Muscle of arm (tissue), 12 donors: ENCODE results near the gene LVRN. TPM values are rescaled to one million over a fixed set of nuclear protein-coding genes. Genes with fewer than 3 reads are reported as not detected.

Experiments
- DNase-seq: peaks from one replicate; pipeline ENCODE4 v3.0.0-alpha.2; 2013
- polyA plus RNA-seq, 12 donors: library from polyadenylated mRNA; unstranded; fragments of 120-200 nt; gene quantifications; one replicate each; pipeline ENCODE4 v1.2.1, GENCODE V29; 2013; ENCODE audit not compliant: insufficient read length in 12 of 12

LVRN gene
- polyA plus RNA-seq, 12 donors, result 2.7 to 16.2 (median 5.5) TPM; not detected in 1

DNA sequence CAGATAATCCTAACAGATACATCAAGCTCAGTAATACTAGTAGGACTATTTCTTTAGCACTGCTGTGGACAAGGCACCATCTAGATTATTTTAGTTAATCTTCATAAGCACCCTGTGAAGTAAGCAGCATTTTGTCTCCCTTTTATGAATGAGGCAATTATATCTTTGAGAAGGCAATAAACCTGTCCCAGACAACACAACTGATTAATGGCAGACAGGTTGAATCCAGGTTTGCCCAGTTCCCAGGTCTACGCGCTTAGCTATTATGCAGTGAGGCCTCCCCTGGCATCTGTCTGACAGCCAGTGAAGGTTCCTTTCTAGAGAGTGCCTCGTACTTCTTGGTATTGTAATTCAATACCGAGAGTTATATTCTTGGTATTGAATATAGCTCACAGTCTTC lies 9.7 kb upstream of the LVRN start:
- no peak for DNase-seq

DNA sequence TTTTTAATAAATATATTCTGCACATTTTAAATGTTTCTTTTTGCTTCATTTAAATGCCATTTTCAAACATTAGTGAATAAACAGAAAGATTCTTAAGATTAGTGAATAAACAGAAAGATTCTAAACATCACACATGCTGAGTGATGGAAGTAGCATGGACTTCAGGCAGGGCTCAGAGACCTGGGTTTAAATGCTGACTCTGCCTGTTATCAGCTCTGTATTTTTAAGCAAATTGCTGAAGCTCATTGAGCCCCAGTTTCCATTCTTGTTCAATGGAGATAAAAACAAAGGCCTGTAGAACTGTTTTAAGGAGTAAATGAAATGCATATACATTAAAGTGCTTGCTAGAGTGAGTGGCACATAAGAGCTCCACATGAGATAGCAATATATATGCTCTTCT lies 8.1 kb upstream of the LVRN start:
- DNase-seq, result no peak

DNA sequence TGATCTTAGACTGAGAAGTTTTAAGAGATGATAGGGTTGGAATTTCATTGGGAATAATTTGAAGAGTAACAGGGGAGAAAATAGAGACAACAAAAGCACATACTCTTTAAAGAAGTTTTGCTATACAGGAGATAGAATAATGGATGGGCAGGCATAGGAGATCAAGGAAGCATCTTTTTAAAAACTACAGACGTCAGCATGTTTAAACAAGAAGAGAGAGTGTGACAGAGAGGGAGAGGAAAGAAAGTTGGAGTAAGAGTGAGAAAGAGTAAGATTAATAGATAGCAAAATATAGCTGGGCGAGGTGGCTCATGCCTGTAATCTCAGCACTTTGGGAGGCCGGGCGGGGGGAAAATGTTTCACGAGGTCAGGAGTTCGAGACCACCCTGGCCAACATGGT lies 5.3 kb upstream of the LVRN start:
- DNase-seq, result no peak

DNA sequence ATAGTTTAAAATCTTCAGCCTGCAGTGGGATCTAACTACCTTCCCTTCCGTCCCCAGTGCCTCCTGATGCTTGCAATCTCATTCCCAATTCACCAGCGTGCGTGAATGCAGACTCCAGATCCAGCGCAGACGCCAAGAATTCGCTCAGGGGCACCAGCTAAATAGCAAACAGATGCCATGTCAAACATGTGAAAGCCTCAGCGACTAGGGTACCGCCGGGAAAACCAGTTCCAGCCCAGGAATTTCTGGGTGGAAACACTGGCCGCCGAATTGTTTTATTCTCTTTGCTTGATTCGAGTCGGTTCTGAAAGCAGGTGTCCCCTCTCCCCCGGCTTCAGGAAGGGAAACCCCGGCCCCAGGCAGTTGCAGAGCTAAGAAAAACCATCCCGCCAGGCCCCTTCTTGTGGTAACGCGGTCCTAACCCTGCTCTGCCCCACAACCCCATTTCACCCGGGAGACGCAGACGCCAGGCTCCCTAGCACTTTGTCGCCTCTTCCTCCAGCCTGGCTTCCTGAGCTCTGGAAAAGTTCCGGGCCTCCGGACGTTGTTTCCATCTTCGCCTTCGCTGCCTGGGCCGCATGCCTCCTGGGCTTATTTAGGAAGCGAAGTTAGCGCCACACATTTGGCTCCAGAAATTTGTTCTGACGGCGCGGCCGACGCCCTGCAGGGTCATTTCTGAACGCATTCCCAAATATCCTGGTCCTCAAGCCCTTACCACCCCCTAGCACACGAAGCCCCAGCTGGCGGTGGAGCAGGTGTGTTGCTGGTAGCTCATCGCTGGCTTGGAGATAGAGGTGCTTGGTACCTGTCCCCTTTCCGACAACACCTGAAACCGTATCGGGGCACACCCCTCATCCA lies 665 bp upstream of the LVRN start:
- no peak for DNase-seq

DNA sequence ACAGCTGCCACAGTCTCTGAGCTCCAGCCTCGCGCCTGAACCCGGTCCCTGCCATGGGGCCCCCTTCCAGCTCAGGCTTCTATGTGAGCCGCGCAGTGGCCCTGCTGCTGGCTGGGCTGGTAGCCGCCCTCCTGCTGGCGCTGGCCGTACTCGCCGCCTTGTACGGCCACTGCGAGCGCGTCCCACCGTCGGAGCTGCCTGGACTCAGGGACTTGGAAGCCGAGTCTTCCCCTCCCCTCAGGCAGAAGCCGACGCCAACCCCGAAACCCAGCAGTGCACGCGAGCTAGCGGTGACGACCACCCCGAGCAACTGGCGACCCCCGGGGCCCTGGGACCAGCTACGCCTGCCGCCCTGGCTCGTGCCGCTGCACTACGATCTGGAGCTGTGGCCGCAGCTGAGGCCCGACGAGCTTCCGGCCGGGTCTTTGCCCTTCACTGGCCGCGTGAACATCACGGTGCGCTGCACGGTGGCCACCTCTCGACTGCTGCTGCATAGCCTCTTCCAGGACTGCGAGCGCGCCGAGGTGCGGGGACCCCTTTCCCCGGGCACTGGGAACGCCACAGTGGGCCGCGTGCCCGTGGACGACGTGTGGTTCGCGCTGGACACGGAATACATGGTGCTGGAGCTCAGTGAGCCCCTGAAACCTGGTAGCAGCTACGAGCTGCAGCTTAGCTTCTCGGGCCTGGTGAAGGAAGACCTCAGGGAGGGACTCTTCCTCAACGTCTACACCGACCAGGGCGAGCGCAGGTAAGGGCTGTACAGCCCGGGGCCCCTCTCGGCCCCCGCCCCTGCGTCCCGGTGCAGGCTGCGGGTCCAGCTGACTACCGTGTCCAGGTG lies 509 bp downstream of the LVRN start:
- DNase-seq, result no peak

DNA sequence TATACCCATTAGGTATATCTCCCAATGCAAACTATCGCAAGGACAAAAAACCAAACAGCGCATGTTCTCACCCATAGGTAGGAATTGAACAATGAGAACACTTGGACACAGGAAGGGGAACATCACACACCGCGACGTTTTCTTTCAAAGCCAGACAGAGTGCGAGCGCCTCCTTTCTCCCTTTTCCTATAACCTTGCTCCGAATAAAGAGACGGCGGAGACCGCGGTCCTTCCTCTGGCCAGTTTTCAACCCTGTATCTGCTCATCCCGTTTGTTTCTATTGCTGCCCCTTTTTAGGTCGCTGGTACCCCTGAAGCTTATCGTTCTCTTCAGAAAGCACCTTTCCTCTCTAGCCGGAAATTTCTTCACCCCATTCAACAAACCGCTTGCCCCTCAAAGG lies 1.3 kb downstream of the LVRN start:
- DNase-seq, result no peak

DNA sequence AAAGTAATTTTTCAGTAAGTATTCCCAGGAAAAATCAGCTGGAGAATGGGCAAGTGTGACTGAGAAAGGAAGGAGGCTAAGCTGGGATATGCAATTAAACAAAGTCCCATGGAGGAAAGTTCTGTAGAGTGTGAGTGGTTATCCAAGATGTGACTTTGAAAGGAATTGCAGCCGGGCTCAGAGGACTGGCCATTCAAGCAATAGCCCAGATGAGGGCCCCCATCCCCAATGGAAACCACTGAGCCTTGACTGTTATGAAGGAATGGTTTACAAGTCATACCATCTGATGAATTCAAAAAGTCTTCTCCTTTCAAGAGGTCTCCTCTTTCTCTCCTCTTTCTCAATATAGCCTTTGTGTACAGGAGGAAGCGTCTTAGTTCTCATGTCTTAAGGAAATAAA lies 6.5 kb downstream of the LVRN start:
- no peak for DNase-seq

DNA sequence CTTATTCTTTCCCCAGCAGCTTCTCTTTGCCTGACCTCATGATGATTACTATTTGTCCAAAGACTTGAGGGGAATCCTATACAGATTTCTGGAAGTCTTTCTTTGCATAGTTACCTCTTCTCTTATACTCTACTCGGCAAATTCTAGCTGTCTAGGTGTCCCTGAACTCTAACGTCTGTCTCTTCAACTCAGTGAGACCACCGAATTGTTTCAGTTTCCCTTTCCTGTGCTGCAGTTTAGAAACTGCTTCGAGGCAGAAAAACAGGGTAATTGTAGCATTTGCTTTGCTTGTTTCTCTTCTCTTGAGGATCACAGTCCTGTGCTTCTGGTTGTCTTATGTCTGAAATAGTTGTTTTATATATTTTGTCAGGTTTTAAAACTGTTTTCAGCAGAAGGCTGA lies 14.8 kb downstream of the LVRN start:
- no peak for DNase-seq

DNA sequence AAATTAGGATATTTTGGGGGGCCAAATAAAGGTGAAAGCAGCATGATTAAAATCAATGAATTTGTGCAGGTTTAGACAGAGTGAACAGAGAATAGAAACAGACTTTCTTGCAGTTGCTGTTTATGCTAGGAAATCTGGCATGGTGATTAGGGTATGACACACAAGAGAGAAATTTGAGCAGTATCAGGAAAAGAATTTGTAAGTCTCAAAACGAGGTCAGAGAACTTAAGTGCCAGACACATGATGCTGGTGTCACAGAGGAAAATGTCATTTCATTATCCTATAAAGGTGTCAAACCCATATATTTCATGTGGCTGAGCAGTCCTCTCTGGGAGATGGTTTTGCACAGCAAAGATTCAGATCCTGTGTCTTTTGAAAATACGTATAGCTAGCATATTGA lies 15.7 kb downstream of the LVRN start:
- peak; percentile 81 for DNase-seq

DNA sequence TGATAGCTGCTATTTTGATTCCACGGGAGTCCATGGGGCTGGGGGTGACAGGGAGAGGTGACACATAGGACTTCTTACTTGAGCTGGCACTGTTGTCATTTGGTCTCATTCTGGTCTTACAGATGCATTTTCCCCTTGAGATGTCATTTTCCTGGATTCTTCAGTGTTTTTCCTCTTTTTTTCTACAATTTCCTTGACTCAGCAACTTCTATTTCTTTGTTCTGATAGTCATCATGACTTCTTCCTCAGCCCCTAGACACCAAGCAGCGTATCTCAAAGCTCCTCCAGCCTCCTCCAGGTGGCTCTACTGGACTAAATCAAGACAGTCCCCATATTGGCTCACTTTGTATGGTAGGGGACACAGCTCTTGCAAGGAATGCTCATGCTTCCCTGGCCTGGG lies 16.5 kb downstream of the LVRN start:
- DNase-seq, result no peak

DNA sequence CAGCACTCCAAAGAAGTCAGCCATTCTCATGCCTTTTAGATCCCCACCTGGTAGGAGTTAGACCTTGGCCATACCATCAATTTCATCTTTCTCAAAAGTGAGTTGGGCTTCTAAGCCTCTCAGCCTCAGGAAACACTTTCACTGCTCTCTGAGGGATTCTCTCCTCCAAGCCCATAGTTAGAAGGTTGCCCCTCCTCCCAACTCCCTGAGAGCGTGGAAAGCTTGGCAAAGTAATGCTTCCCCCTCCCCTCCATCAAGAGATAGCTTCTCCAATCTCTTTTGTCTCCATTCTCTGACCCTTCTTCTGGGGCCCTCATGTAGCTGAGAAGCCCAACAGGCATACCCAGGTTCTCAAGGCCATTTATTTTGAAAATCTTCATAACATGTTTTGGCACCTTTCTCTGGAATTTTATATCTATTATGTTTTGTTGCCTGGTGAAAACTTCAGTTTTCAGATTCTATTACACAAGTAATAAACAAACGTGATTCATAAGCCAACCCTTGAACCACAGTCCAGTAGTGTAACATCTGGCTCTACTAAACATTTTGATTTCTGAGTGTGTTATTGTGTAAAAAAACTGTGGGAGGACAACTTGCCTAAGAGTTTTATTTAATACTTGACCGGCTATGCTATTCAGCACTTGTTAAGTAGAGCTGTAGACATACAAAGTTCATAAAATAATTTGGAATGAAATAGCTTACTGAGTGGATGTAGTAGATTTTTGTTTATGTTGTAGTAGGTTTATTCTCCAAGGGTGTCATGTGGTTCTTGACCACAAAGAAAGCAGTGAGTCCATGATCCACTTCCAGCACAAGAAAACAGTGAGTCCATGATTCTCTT lies 17.1 kb downstream of the LVRN start:
- peak; percentile 63 for DNase-seq

DNA sequence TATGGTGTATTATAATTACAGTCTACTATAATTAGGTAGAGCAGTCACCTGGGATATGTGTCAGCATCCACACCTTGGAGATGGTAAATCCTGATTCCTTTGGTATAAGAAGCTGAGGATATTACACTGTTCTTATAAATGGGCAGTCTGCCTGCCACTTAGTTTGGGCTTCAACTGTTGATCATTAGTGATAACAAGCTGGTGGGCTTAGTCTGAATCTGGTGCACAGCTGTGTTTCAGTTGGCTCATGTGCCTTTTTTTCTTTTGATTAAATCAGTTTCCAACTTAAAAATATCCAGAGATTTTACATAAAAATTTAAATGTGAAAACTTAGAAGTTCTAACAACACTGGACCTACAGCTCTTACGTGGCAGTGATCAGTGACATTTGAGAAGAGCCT lies 21.2 kb downstream of the LVRN start:
- no peak for DNase-seq

DNA sequence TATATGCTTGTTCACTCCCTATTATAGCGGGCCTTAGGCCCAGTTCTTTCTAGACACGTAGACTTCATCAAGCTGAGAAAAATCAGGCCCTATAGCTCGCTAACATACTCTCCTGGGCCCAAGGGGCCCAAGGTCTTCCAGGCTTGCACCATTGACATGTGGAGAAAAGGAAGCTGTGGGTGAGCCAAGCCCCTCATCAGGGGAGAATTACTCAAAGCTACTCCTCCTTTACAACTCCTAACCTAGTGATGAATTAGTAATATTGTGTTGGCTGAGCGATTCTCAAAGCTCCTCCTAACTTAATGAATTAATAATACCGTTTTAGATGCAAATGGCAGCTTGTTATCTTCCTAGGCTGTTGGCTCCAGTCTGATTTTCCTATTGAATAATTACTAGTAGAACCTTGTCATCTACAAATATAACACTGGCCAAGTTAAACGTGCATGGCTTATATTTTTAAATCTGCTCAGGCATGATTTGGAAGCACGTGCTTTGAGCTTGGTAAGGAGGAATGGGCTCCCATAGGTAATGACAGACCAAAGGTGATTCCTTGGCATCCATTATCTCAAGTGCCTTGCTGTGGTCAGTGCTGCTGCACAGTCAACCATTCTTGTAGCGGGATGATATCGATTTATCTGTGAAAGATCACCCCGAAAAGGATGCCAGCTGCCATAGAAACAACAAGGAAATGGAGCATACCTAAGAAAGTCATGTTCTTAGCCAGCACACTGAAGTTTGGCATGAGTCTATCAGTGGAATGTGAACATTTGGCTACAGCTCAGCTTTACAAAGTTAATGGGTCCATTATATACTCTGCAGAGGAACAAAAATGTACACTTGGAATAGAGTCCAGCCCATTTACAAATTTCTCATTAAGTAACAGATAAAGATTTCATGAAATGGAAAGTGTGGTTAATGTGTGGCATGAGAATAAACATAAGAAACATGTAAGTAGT lies 23.8 kb downstream of the LVRN start:
- peak; percentile 40 for DNase-seq

DNA sequence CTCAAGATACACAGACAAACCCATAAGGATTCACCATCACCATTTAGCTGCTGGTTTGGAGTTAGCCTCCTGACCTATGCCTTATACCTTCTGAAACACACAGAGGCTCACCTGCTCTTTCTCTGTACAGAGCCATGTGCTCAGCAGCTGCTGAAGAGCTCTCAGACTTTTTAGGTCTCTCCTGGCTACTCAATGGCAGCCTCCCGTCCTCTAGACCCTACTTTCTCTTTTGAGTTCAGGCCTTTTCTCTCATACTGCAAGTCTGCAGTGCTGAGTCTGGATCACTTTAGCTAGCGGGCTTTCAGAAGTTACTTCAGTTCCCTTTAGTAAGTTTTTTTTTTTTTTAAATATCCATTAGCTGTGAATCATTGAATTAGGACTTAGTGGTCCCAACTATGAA lies 25.7 kb downstream of the LVRN start:
- DNase-seq, result no peak

DNA sequence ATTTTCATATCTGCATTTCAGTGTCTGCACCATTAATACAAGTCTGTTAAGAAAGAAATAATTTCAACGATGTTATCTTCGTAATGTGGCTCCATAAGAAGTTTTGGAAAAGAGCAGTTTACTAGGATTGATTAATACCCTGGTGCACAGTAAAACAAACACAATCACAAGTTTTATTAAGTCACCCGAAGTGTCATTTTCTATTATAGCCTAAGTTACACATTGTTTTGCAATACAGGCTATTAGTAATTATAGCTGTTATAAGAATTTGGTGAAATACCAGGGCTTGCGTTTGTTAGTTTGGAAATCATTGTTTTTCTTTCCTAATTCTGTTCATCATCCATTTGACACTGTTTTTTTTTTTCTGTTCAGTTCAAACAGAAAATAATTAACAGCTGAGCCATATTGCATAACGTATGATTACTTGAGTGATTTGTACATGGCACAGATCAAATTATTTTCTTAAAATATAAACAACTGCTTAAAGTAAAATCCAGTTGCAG lies 30.6 kb downstream of the LVRN start:
- no peak for DNase-seq

DNA sequence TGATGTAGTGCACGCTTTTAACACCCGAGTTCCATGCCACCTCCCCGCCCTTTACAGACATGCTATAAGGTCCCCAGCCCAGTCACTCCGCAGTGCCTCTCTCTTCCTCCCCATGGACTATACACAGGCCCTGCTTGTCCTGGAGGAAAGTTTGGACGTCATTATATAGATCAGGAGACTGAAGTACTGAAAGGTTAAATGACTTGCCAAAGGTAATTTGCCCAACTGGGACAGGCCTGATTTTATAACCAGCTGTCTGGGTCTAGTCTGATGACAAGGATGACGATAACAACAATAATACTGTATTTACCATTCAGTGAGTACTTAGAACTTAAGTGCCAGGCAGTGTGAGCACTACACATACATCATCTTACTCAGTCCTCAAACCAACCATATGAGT lies 33.1 kb downstream of the LVRN start:
- no peak for DNase-seq

DNA sequence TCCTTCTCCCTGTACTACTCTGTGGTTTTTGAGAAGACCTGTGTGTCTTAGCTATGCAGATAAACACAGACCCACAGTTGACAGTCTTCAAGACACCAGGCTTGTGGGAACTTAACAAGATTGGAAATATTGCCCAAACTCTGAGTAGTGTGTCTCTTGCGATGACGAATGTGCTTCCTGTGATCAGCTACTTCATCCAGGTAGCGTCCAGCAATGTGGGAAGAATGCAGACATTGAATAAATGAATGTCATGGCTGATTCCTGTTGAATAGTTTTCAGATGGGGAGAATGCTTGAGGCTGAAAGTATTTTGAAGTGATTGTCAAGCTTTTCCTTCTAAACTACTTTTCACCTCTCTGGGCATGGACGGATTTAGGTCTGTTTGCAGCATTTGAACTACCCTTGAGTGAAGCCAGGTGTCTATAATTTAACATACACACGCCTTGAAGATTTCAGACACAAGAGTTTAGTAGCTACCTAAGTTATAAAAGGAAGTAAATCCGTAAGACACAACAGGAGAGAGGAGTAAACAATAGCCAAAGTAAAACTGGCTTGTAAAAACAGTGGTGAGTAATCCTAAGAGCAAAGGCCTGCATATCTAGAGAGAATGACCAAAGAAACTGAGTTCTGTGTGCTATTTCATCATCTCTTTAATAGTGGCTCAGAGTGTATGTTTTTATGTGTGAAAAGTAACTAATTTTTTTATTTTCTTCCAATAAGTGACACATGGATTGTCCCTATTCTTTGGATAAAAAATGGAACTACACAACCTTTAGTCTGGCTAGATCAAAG lies 40.0 kb downstream of the LVRN start:
- DNase-seq, result no peak

DNA sequence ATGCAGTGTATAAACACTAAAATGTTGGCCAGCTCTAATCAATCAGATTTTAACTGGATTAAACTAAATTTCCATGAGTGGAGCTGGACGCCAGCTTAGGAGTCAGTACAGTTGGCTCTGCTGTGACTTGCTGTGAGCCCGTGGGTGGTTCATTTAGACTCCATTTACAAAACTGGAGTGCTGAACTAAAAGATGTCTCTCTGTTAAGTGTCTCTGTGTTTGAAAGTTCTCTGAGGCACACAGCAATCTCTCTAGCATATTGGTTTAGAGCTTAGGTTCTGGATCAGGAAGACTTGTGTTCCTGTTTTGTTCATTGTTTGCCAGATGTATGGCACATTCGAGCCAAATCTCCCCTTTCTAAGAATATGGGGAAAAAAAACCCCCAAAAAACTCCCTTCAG lies 42.0 kb downstream of the LVRN start:
- no peak for DNase-seq

DNA sequence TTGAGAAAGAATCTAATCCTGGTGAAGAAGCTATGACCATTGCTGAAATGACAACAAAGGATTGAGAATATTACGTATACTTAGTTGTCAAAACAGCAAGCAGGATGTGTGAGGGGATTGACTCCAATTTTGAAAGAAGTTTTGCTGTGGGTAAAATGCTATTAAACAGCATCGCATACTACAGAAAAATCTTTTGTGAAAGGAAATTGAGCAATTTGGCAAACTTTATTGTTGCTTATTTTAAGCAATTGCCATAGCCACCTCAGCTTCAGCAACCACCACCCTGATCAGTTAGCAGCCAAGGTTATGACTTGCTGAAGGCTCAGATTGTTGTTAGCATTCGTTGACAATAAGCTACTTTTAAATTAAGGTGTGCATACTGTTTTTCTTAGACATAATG lies 47.5 kb downstream of the LVRN start:
- no peak for DNase-seq

DNA sequence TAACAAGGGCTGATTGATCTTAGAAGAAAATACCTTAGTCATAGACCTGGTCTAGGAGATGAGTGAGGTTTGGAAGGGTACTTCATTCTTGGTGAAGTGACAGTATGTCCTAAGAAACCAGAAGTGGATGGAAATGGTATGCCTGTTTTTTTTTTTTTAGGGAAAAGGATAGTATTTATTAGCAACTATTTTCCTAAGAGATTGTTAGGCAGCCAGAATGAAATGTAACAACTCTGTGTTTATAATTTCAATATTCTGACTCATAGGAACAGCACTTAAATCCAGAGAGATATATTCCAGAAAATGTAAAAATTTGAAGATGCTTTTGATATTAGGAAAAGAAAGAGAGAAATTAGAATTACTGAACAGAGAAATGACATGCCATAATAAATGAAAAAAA lies 48.8 kb downstream of the LVRN start:
- no peak for DNase-seq
